SIG-M5 treated with dmso at 0.1 percent for 504 hours (cell line): ENCODE measurements around the gene BCL2L2.
A peak's percentile ranks its signal among the peaks of the same experiment; 100 is the strongest.
"Not testable (repeated sequence)": the region's sequence is repeated elsewhere in the genome, so short reads cannot be mapped to it uniquely, and the experiment has no call there.

Source experiments
- DNase-seq: peaks from one replicate; lab custom pipeline; 2025; ENCODE audit not compliant: unreplicated experiment; lab: John Stamatoyannopoulos, UW

The BCL2L2 gene

GRCh38 chr14:23322568-23323517, 16.2 kb downstream of the BCL2L2 start:
- DNase-seq, result no peak

- no peak for DNase-seq
Observed at GRCh38 chr14:23323838-23324454, 17.3 kb downstream of the BCL2L2 start.

- DNase-seq, result no peak
Observed at GRCh38 chr14:23324455-23324846, 17.8 kb downstream of the BCL2L2 start.

- no peak for DNase-seq
Observed at GRCh38 chr14:23324993-23325392, 18.4 kb downstream of the BCL2L2 start.

GRCh38 chr14:23325746-23326145, 19.1 kb downstream of the BCL2L2 start:
- DNase-seq, result not testable (repeated sequence)

- no peak for DNase-seq
Observed at GRCh38 chr14:23326491-23327332, 20.1 kb downstream of the BCL2L2 start.

GRCh38 chr14:23327947-23328744, 21.5 kb downstream of the BCL2L2 start:
- peak; percentile 71 for DNase-seq

- no peak for DNase-seq
Observed at GRCh38 chr14:23335623-23336022, 29.0 kb downstream of the BCL2L2 start.

GRCh38 chr14:23339506-23340268, 33.1 kb downstream of the BCL2L2 start:
- no peak for DNase-seq

- no peak for DNase-seq
Observed at GRCh38 chr14:23344481-23344880, 37.8 kb downstream of the BCL2L2 start.

- no peak for DNase-seq
Observed at GRCh38 chr14:23345987-23346692, 39.5 kb downstream of the BCL2L2 start.

GRCh38 chr14:23346693-23347405, 40.2 kb downstream of the BCL2L2 start:
- DNase-seq, result no peak

- DNase-seq, result no peak
Observed at GRCh38 chr14:23347406-23348296, 41.0 kb downstream of the BCL2L2 start.

GRCh38 chr14:23348297-23348655, 41.6 kb downstream of the BCL2L2 start:
- no peak for DNase-seq

GRCh38 chr14:23349156-23349845, 42.7 kb downstream of the BCL2L2 start:
- DNase-seq, result no peak

GRCh38 chr14:23351681-23352505, 45.3 kb downstream of the BCL2L2 start:
- DNase-seq, result no peak
